Neural cell (in vitro differentiated cells): Measurements from ENCODE around the gene SDHB. TPM values are rescaled to one million over a fixed set of nuclear protein-coding genes. Genes with fewer than 3 reads are reported as not detected.
A peak's percentile ranks its signal among the peaks of the same experiment; 100 is the strongest.

Experiments used
- H2AFZ ChIP-seq: fragments of 200-600, 300-800 bp; sonication (generic), shearing (Covaris generic); 2 replicates; pipeline ENCODE4 v1.6.0; 2014; ENCODE audit warnings: low read depth, mild to moderate bottlenecking, antibody characterized with exemption, low read length, moderate library complexity
- H3F3A ChIP-seq: fragments of 200-600 bp; shearing (Covaris generic); 2 replicates; pipeline ENCODE4 v1.6.1; 2016; ENCODE audit warnings: mild to moderate bottlenecking, moderate library complexity, mixed read lengths, antibody characterized with exemption, low read length; ENCODE audit not compliant: insufficient read depth, poor library complexity, severe bottlenecking
- H3K27ac ChIP-seq: fragments of 200-600, 300-800 bp; sonication (generic), shearing (Covaris generic); 2 replicates; pipeline ENCODE4 v1.5.1; 2014; ENCODE audit warnings: mild to moderate bottlenecking, low read length, moderate library complexity
- H3K27me3 ChIP-seq: fragments of 300-800, 200-600 bp; sonication (generic), shearing (Covaris generic); 2 replicates; pipeline ENCODE4 v1.6.0; 2014; ENCODE audit warnings: mild to moderate bottlenecking, low read depth, low read length, moderate library complexity; ENCODE audit not compliant: insufficient read depth
- H3K36me3 ChIP-seq: fragments of 300-800, 200-600 bp; sonication (generic), shearing (Covaris generic); 2 replicates; pipeline ENCODE4 v1.5.1; 2014; ENCODE audit warnings: mild to moderate bottlenecking, antibody characterized with exemption, low read length, moderate library complexity; ENCODE audit not compliant: insufficient read depth
- H3K4me2 ChIP-seq: fragments of 300-800, 200-600 bp; sonication (generic), shearing (Covaris generic); 2 replicates; pipeline ENCODE4 v1.6.0; 2014; ENCODE audit warnings: mild to moderate bottlenecking, low read length
- H3K4me3 ChIP-seq: fragments of 300-800, 200-600 bp; sonication (generic), shearing (Covaris generic); 2 replicates; pipeline ENCODE4 v1.5.1; 2014; ENCODE audit warnings: mild to moderate bottlenecking, low read length, moderate library complexity
- H3K79me2 ChIP-seq: fragments of 200-600 bp; shearing (Covaris generic); replicated peaks from 2 replicates; pipeline ENCODE4 v1.6.0; 2014; ENCODE audit warnings: mild to moderate bottlenecking, low read length, moderate library complexity; ENCODE audit not compliant: insufficient read depth
- H3K9ac ChIP-seq: fragments of 300-800, 200-600 bp; sonication (generic), shearing (Covaris generic); 2 replicates; pipeline ENCODE4 v1.6.1; 2016; ENCODE audit warnings: mild to moderate bottlenecking, low read length, mixed read lengths
- H3K9me2 ChIP-seq: fragments of 200-600 bp; shearing (Covaris generic); 2 replicates; pipeline ENCODE4 v1.6.1; 2016; ENCODE audit warnings: mild to moderate bottlenecking, low read length, mixed read lengths; ENCODE audit not compliant: insufficient read depth
- H3K9me3 ChIP-seq: fragments of 200-600, 300-800 bp; sonication (generic), shearing (Covaris generic); 2 replicates; pipeline ENCODE4 v1.6.1; 2016; ENCODE audit warnings: mild to moderate bottlenecking, mixed run types, low read length, moderate library complexity, mixed read lengths
- H4K20me1 ChIP-seq: fragments of 200-600 bp; shearing (Covaris generic); 2 replicates; pipeline ENCODE4 v1.6.1; 2016; ENCODE audit warnings: mild to moderate bottlenecking, mixed run types; ENCODE audit not compliant: insufficient read depth
- EP300 ChIP-seq: fragments of 450-650 bp; conservative IDR thresholded peaks from 2 replicates; pipeline ENCODE4 v1.6.1; 2014; ENCODE audit warnings: antibody characterized with exemption, mild to moderate bottlenecking, moderate library complexity; ENCODE audit not compliant: poor library complexity, severe bottlenecking
- EZH2 ChIP-seq: fragments of 200-600, 300-800 bp; shearing (Covaris generic), sonication (generic); IDR thresholded peaks from 2 replicates; pipeline ENCODE4 v1.6.1; 2014; ENCODE audit warnings: antibody characterized with exemption, low read length, borderline replicate concordance, mild to moderate bottlenecking; ENCODE audit not compliant: insufficient read depth, poor library complexity, severe bottlenecking
- MXI1 ChIP-seq: fragments of 450-650 bp; conservative IDR thresholded peaks from 2 replicates; pipeline ENCODE4 v1.6.1; 2014; ENCODE audit warnings: antibody characterized with exemption, mild to moderate bottlenecking; ENCODE audit not compliant: poor library complexity, severe bottlenecking
- POLR2AphosphoS5 ChIP-seq: IDR thresholded peaks from 2 replicates; pipeline ENCODE4 v1.6.1; 2012
- RAD21 ChIP-seq: fragments of 450-650 bp; conservative IDR thresholded peaks from 2 replicates; pipeline ENCODE4 v1.6.1; 2014; ENCODE audit warnings: antibody characterized with exemption, mild to moderate bottlenecking, moderate library complexity
- SMC3 ChIP-seq: fragments of 450-650 bp; conservative IDR thresholded peaks from 2 replicates; pipeline ENCODE4 v1.6.1; 2014; ENCODE audit warnings: antibody characterized with exemption, mild to moderate bottlenecking, moderate library complexity; ENCODE audit not compliant: poor library complexity
- TAF1 ChIP-seq: IDR thresholded peaks from 2 replicates; pipeline ENCODE4 v1.6.1; 2012; ENCODE audit warnings: low read depth
- polyA plus RNA-seq: library from polyadenylated mRNA; depleted of rRNA; stranded (reverse); fragments of >200 nt; gene quantifications from 2 replicates; pipeline ENCODE4 v1.2.3, GENCODE V29; 2014
- TF ChIP-seq, protein P1 (sequence below): fragments of 450-650 bp; IDR thresholded peaks from 2 replicates; pipeline ENCODE4 v1.5.1; 2014; ENCODE audit warnings: antibody characterized with exemption, mild to moderate bottlenecking, moderate library complexity; ENCODE audit not compliant: poor library complexity, severe bottlenecking
- TF ChIP-seq, protein P2 (sequence below): IDR thresholded peaks from 2 replicates; pipeline ENCODE4 v1.6.1; 2012; ENCODE audit warnings: borderline replicate concordance

Gene SDHB
- polyA plus RNA-seq, 1 donor from 2014 or later = 129 TPM

DNA sequence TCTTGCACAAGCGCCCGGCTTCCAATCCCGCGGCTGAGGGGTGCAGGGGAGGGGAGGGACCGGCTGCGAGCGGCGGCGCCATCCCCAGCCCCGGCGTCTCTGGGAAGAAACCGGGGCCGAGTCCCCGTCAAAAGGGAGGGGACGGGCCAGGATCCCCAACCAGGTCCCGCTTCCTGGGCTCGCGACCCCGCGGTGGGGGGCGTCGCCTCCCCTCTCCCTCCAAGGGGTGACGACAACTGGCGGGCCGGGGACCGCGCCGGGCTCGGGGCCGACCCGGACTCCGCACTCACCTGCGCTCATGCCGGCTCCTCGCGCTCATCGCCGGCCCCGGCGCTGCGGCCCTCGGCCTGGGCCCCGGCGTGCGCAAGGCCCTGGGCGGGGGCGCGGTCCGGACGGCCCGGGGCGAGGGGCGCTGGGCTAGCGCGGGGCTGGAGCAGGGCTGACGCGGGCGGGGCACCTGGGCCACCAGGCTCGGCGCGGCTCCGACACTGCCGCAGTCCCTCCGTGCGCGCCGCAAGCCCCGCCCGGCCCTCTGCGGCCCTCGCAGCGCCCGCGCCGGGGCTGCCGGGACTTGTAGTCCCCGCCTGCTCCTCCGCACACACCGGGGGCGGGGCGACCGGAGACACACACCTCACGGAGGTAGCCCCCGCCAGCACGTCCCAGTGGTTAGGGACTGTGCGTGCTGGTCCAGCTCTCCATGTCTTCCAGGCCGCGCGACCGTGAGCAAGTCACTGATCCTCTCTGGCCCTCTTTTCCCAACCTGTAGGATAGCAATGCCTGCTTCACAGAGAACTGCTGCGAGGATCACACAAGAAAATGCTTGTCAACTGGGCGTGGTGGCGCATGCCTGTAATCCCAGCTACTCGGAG, 42.2 kb downstream of the SDHB start, which contains the start of gene ATP13A2:
Gene ATP13A2 (minus strand): TSS at position 490 of the 869 bp plus-strand sequence. CDS start 190 bp downstream, at position 300.
- H3K9me2 ChIP-seq = no peaks in the 10 kb centered on the region

DNA sequence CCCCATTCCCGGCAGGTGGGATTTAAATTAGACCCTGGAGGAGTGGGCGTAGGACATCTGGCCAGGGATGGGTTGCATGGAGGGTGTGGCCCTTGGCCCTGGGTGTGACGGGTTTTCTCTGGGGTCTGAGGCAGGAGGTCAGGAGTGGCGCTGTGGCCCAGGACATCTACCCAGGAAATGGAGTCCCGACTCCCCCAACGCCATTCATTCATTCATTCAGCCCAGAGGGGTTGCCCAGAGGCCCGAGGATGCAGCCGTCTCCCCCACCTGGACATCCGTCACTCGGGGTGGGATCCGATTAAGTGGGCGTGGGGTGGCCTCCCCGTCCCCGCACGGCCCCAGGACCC, 42.8 kb downstream of the SDHB start:
- Histone ChIP-seq H4K20me1 (no peaks in the 10 kb centered on the region), H3K9ac (peak overlapping the region; percentile 87), H3F3A (no peaks in the 10 kb centered on the region), H2AFZ (peak overlapping the region; percentile 60), H3K27me3 (no peaks in the 10 kb centered on the region), H3K9me2 (no peaks in the 10 kb centered on the region), H3K79me2 (peaks cover 8% of the 10 kb centered on the region), H3K4me3 (peak overlapping the region; percentile 97), H3K36me3 (no peaks in the 10 kb centered on the region), H3K27ac (no peak overlapping the region), H3K9me3 (no peaks in the 10 kb centered on the region), H3K4me2 (peak overlapping the region; percentile 86)
- TF ChIP-seq RAD21 = no peak
- TF ChIP-seq MXI1 = no peak
- TF ChIP-seq, protein P1, sequence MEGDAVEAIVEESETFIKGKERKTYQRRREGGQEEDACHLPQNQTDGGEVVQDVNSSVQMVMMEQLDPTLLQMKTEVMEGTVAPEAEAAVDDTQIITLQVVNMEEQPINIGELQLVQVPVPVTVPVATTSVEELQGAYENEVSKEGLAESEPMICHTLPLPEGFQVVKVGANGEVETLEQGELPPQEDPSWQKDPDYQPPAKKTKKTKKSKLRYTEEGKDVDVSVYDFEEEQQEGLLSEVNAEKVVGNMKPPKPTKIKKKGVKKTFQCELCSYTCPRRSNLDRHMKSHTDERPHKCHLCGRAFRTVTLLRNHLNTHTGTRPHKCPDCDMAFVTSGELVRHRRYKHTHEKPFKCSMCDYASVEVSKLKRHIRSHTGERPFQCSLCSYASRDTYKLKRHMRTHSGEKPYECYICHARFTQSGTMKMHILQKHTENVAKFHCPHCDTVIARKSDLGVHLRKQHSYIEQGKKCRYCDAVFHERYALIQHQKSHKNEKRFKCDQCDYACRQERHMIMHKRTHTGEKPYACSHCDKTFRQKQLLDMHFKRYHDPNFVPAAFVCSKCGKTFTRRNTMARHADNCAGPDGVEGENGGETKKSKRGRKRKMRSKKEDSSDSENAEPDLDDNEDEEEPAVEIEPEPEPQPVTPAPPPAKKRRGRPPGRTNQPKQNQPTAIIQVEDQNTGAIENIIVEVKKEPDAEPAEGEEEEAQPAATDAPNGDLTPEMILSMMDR = no peak
- TF ChIP-seq SMC3 = no peak
- TF ChIP-seq EP300 = no peak
- TF ChIP-seq, protein P2, sequence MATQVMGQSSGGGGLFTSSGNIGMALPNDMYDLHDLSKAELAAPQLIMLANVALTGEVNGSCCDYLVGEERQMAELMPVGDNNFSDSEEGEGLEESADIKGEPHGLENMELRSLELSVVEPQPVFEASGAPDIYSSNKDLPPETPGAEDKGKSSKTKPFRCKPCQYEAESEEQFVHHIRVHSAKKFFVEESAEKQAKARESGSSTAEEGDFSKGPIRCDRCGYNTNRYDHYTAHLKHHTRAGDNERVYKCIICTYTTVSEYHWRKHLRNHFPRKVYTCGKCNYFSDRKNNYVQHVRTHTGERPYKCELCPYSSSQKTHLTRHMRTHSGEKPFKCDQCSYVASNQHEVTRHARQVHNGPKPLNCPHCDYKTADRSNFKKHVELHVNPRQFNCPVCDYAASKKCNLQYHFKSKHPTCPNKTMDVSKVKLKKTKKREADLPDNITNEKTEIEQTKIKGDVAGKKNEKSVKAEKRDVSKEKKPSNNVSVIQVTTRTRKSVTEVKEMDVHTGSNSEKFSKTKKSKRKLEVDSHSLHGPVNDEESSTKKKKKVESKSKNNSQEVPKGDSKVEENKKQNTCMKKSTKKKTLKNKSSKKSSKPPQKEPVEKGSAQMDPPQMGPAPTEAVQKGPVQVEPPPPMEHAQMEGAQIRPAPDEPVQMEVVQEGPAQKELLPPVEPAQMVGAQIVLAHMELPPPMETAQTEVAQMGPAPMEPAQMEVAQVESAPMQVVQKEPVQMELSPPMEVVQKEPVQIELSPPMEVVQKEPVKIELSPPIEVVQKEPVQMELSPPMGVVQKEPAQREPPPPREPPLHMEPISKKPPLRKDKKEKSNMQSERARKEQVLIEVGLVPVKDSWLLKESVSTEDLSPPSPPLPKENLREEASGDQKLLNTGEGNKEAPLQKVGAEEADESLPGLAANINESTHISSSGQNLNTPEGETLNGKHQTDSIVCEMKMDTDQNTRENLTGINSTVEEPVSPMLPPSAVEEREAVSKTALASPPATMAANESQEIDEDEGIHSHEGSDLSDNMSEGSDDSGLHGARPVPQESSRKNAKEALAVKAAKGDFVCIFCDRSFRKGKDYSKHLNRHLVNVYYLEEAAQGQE = no peak
- no peak for TF ChIP-seq TAF1

More for the DNA sequence above, 42.2 kb downstream of the SDHB start, which contains the start of gene ATP13A2:
- Histone ChIP-seq H3K79me2 (peaks cover 8% of the 10 kb centered on the region), H3K4me2 (peak within 1 kb of the TSS; percentile 86), H3K9ac (peak within 1 kb of the TSS; percentile 87), H2AFZ (peak within 1 kb of the TSS; percentile 60), H3K27me3 (no peaks in the 10 kb centered on the region), H3K36me3 (no peaks in the 10 kb centered on the region), H3K27ac (no peak within 1 kb of the TSS), H3K9me3 (no peaks in the 10 kb centered on the region), H3F3A (no peaks in the 10 kb centered on the region), H3K4me3 (peak within 1 kb of the TSS; percentile 97), H4K20me1 (no peaks in the 10 kb centered on the region)
- TF ChIP-seq MXI1 (peak; percentile 60), RAD21 (no peak), POLR2AphosphoS5 (peak; percentile 88), EZH2 (no peak), TAF1 (no peak), SMC3 (peak; percentile 17), EP300 (peak; percentile 46)
- TF ChIP-seq, protein P2 = no peak
- TF ChIP-seq, protein P1 = peak; percentile 19
